ENCODE results near the gene PYGB.

PYGB gene

GRCh38 chr20:25249198-25249931 is 1.5 kb downstream of the PYGB start:
- no peak for DNase-seq

- DNase-seq, result no peak
These were observed 2.6 kb downstream of the PYGB start for GRCh38 chr20:25250508-25250907.

GRCh38 chr20:25251019-25251418 is 3.1 kb downstream of the PYGB start:
- DNase-seq, result no peak

GRCh38 chr20:25251558-25251957 is 3.7 kb downstream of the PYGB start:
- no peak for DNase-seq

GRCh38 chr20:25252230-25252651 is 4.4 kb downstream of the PYGB start:
- no peak for DNase-seq

- DNase-seq, result no peak
These were observed 5.0 kb downstream of the PYGB start for GRCh38 chr20:25252686-25253421.

GRCh38 chr20:25253606-25254275 is 5.9 kb downstream of the PYGB start:
- DNase-seq, result no peak

- DNase-seq, result no peak
These were observed 6.7 kb downstream of the PYGB start for GRCh38 chr20:25254571-25254970.

GRCh38 chr20:25254986-25255680 is 7.2 kb downstream of the PYGB start:
- DNase-seq, result no peak

GRCh38 chr20:25256226-25256859 is 8.5 kb downstream of the PYGB start:
- DNase-seq, result no peak

- DNase-seq, result no peak
These were observed 9.2 kb downstream of the PYGB start for GRCh38 chr20:25257130-25257529.

- no peak for DNase-seq
These were observed 10.0 kb downstream of the PYGB start for GRCh38 chr20:25257756-25258475.

GRCh38 chr20:25258476-25258805 is 10.6 kb downstream of the PYGB start:
- no peak for DNase-seq

- DNase-seq, result no peak
These were observed 10.9 kb downstream of the PYGB start for GRCh38 chr20:25258828-25259227.

GRCh38 chr20:25259358-25259757 is 11.5 kb downstream of the PYGB start:
- DNase-seq, result no peak

- peak; percentile 16 for DNase-seq
These were observed 11.9 kb downstream of the PYGB start for GRCh38 chr20:25259788-25260254.

GRCh38 chr20:25260770-25261437 is 13.0 kb downstream of the PYGB start:
- DNase-seq, result peak; percentile 23

- DNase-seq, result no peak
These were observed 21.4 kb downstream of the PYGB start for GRCh38 chr20:25269057-25269832.

- no peak for DNase-seq
These were observed 21.9 kb downstream of the PYGB start for GRCh38 chr20:25269833-25270170.

GRCh38 chr20:25270829-25271251 is 23.0 kb downstream of the PYGB start:
- DNase-seq, result no peak

Measured in effector CD8-positive, alpha-beta T cell (primary cell).